Measurements from ENCODE around the gene TOR2A.
"Not testable (repeated sequence)": the region's sequence is repeated elsewhere in the genome, so short reads cannot be mapped to it uniquely, and the experiment has no call there.

The TOR2A gene

DNA sequence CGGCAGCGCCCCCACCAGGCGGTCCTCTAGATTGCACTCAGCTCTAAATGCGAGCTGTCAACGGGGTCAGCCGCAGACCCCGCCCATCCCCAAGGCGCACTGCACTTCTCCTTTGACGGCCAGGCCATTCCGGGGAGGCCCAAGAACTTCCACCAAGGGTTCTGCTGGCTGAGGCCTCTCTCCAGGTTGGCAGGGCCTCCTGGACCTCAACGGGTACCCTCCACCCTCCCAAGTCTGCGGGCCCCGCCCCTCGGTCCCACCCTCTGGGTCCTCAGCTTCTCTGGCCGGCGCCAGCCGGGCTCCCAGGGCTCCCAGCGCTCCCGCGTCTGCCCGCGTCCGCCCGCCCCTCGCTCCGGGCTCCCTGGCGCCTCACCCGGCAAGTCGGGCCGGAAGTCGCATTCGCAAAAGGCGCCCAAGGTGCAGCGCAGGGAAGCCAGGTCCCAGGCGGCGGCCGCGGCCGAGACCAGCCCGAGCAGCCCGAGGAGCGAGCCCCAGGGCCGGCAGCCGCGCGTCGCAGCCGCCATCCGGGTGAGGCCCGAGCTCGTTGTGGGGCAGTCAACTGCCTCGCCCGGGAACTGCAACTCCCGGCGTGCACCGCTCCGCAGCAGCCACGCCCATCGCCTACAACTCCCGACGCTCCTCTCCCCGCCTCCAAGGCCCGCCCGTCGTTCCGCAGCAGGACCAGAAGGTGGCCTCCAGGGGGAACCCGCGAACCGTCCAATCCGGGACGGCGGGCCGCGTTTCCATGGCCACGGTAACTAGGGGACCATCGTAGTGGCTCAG, at the start of gene TOR2A:
TOR2A (minus strand) TSS at position 548 of the 783 bp plus-strand sequence; CDS start at position 524, 24 bp downstream.
- DNase-seq (ENCODE audit: low spot score) = peak; percentile 99

DNA sequence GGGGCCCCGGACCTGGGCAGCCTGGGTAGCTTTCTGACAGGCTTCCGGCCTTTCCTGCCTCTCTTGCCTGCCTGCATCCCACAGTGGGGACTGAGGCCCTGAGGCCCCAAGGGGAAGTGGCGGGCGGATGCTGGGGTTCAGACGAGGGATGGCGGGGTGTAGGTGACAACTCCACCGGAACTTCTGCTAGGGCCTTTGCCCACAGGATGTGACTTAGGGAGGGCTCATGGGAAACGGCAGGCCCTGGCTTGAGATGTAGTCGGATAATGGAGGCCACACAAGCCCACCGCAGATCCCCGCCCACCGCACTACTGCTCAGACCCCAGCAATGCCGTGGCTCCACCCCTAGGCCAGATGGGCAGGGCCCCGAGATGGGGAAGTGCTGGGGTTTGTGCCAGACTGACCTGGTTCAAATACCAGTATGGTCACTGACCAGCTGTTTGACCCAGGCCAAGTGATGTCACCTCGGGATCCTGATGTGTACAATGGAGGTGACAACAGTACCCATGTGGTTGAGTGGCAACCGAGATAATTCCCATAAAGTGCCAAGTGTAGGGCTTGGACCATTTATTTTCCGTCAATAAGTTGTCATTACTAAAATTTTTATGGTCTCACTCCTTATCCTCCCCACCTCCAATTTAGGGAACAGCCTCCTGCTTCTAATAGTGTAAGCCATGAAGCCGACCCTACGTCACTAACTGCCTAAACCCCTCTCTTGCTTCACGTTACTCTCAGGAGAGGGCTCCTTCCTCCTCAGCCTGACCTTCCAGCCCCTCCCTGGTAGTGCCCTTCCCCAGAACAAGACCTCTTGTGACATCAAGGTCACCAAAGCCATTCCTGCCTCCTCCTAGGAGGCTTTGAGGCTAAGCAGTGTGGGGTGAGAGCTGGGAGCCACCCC, 48.3 kb upstream of the TOR2A start:
- no peak for DNase-seq (ENCODE audit: low spot score)

DNA sequence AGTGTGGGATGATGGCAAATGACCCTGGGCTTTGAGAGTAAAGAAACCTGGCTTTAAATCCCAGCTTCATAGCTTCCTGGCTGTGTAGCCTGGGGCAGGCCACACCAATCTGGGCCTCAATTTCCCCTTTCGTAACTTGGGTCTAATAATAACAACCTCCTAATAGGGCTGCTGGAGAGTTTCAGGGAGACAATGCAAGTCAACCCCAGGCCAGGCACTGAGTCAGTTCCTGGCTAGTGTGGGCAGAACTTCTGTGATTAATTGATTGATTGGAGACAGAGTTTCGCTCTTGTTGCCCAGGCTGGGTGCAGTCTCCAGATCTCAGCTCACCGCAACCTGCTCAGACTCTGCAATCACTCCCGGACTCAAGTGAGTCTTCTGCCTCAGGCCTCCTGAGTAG, 46.7 kb upstream of the TOR2A start:
- DNase-seq (ENCODE audit: low spot score) = no peak

DNA sequence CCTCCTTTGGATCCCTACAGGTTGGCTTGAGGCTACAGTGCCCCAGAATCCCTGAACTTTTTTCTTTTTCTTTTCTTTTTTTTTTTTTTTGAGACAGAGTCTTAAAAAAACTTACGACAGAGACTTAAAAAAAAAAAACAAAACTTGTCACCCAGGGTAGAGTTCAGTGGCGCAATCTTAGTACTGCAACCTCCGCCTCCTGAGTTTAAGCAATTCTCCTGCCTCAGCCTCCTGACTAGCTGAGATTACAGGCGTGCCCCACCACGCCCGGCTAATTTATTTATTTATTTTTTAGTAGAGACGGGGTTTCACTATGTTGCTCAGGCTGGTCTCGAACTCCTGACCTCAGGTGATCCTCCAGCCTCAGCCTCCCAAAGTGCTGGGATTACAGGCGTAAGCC, 45.8 kb upstream of the TOR2A start:
- not testable (repeated sequence) for DNase-seq (ENCODE audit: low spot score)

DNA sequence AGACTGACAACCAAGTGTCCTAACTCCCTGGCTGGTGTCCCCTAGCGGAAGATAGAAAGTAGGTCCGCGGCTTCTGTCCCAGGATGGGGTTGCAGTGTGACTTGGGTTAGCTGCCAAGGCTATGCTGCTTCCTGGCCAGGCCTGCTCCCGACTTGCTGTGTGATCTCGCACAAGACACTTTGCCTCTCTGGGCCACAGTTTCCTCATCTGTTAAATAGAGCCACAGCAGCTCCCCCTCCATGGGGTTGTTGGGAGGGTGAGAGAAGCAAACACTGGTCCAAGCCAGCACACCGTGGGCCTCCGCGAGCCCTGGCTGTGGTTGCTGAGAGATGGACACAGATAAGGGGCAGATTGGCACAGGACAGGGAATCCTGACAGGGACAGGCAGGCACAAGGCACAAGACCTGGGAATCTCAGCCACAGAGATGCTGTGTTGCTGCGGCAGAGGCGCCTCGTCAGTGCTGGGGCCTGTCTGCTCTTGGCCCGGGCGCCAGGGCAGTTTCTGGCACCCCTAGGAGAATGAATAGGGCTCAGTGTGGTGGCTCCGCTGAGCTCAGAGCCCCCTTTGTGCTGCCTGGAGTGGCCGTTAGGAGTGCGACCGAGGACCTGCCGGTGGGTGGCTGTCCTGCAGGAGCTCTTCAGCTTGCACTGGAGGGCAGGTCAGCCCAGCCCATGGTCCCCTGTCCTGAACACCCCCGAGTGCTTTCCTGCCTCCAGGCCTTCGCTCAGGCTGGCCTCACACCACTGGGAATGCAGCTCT, 45.2 kb upstream of the TOR2A start:
- DNase-seq (ENCODE audit: low spot score) = no peak

DNA sequence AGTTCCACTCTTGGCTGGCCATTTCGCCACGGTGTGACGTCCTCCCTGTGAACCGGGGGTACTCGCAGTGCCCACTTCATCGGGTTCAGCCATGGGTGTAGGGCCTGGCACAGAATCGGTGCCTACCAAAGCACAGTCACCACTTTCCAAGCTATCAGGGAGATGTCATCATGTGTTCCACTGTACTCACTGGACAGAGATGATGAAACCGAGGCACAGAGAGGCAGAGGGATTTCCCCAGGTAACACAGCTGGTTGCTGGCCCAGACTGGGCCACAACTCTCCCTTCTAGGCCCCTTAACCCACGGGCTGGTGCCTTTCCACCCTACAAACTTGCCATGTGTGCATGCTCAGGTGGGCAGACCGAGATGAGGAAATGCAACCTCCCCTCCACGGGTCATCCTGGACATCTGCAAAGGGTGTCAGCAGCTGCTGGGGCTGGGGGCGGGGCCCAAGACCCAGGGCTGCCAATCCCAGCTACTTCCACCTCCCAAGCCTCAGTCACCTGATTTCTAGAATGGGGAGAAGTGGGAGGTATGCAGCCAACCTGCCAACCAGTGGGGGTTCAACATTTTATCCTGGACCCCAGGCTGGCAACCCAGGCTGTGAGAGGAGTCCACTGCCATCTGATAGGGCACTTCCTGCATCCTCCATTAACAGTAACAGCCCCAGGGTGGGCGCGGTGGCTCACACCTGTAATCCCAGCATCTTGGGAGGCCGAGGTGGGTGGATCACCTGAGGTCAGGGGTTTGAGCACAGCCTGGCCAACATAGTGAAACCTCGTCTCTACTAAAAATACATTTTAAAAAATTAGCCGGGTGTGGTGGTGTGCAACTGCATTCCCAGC, 44.3 kb upstream of the TOR2A start:
- no peak for DNase-seq (ENCODE audit: low spot score)

DNA sequence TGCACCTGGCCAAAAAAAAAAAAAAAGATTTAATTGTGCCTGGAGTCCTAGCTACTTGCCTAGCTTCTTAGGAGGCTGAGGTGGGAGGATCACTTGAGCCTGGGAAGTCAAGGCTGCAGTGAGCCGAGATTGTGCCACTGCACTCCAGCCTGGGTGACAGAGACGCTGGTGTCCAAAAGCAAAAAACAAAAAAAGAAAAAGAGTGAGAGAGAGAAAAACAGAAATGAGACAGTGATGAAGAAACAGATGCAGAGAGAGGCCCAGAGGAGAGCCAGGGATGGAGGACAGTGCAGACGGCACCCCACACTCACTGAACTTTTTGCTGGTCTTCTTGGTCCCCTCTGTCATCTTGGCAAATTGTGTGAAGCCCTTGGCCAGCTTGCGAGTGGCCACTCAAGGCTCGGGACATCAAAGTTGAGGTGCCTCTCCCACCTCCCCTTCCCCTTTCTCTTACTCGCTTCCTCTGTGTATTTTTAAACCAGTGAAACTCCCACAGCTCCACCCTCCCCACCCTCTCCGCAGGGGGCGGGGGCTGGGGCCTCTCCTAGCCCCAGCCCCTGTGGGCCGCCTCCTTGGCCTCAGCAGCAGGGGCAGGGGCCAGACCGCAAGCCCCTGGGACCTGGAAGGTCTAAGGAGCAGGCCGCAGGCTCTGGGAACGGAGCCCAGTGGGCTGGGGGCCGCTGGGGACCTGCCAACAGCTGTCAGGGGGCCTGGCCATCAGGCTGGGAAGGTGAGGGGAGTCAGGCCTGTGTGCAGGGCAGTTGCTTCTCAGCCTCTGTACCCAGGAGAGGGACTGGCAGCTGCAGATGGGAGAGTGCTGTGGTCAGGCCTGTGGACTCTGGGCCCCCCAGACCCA, 43.4 kb upstream of the TOR2A start, which contains the start of gene SH2D3C:
SH2D3C (minus strand) TSS at position 387 of the 856 bp plus-strand sequence; CDS start at position 348, 39 bp downstream.
- DNase-seq (ENCODE audit: low spot score) = no peak

DNA sequence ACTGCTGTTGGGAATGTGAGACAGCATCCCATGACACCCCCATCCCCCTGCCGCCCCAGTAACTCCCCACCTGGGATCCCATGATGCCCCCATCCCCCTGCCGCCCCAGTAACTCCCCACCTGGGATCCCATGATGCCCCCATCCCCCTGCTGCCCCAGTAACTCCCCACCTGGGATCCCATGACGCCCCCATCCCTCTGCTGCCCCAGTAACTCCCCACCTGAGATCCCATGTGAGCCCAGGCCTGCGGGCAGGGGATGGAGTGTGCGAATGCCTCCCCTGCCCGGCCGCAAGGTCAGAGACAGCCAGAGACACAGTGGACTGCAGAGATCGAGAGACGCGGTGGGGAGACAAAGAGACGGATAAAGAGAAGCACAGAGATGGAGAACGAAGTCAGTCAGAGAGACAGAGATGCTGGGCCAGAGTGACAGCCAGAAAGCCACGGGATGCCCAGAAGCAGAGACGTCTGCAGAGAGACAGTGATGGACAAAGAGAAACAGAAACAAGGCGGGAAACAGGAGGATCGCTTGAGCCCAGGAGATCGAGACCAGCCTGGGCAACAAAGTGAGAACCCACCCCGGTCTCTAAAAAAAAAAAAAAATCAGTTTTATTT, 42.4 kb upstream of the TOR2A start:
- DNase-seq (ENCODE audit: low spot score) = no peak

DNA sequence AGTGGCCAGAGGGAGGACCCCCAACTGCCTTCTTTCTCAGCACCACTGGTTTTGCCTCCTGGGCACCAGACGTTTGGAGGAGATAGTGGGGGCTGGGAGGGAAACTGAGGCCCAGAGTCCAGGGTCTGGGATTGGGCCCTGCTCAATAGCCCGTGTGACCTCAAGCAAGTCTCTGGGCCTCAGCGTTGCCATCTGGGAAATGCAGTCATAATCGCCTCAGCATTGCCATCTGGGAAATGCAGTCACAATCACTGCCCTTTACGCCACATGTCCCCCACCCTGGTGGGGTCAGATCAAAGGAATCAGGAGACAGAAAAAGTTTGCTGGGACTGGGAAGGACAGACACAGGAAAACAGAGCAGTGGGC, 41.8 kb upstream of the TOR2A start:
- no peak for DNase-seq (ENCODE audit: low spot score)

DNA sequence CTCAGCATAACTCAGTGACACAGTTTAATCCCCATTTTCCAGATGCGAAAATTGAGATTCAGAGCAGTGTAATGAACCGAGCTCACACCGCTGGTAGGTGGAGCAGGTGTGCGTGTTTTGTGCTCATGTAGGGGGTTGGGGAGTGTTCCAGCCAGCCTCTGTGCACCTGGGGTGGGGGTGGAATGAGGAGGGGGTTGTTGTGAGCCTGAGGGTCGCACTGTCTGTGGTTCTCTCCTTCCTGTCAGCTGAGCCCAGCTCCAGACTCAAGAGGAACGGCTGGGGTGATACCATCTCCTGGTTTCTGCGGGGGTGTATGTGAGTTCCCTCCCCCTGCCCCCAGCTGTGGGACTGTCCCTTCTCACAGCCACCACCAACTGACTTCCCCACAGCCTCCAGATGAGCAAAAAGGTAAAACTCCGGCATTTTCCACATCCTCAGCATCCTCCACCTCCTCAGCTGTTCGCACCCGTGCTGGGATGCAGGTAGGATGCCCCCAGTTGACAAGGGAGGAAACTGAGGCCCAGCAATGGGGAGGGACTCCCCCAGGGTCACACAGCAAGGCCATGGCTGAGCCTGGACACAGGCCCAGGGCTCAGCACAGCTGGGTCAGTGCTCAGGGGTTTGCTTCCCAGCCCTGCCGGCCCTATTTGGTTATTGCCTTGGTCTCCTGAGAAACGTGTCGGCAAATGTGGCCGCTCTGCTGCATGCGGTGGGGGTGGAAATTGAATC, 41.3 kb upstream of the TOR2A start:
- DNase-seq (ENCODE audit: low spot score) = no peak

DNA sequence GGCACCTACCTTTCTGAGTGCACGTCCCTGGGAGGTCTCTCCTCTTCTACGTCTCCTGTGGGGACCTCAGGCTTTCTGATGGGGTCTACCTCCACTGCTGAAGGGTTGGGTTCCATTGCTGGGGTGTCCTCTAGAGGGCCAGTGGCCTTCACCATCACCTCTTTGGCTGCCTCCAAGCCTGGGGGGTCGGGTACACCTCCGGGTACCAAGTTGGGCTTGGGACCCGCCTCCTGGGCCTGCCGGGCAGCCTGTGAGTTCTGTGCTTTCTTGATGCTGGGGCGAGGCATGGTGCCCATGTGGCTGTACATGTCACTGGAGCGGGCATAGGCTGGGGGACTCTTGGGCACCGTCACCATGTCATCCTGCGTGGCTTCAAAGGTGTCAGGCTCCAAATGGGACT, 38.9 kb upstream of the TOR2A start:
- DNase-seq (ENCODE audit: low spot score) = no peak

DNA sequence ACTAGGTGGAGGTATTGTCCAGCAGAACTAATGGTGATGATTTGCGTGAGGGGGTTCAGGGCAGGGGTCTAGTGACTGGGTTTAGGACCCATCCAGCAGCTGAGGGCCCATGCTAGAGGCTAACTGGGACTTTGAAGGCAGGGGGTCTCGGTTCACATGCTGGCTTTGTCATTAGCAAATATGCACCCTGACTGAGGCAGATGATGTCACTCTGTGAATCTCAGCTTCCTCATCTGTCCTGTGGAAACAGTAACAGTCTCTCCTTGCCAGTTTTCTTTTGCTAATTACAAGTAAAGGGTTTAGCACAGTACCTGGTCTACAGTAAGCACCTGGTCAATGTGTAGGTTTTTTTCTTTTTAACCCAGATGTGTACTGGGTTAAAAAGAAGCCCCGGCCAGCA, 38.2 kb upstream of the TOR2A start:
- no peak for DNase-seq (ENCODE audit: low spot score)

DNA sequence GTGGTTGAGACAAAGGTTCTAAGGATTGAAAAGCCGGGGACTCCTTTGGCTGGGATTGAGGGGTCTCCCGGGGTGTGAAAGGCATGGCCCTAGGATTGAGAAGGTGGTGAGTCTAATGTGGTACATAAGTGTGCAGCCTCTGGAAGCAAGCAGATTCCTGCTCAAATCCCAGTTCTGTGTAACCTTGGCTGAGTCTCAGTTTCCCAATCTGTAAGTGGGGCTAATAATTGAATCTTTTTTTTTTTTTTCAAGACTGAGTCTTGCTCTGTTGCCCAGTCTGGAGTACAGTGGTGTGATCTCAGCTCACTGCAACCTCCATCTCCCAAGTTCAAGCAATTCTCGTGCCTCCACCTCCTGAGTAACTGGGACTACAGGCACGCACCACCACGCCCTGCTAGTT, 37.5 kb upstream of the TOR2A start:
- no peak for DNase-seq (ENCODE audit: low spot score)

DNA sequence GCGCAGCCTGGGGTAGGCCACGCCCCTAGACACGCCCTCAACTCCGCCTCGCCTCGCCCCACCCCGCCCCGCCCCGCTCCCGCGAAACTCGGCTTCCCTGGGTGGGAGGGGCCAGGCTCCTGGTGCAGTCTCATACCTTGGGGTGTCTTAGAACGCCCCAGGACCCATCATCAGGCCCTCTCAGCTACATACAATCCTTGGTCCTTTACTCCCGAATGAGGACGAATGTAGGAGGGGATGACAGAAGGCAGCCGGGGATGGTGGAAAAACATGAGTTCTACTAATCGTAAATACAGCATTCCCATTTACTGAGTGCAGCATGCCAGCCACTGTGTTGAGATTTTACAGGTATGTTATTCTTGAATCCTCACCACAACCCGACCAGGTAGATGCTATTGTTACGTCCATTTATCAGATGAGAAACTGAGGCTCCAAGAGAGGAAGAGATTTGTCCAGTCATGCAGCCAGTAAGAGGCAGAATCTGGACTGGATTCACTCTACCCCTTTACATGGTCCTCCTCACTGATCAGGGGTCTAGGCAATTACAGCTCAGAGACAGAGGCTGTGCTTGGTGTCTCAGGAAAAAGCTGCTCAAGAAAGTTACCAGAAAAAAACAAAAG, 36.6 kb upstream of the TOR2A start:
- DNase-seq (ENCODE audit: low spot score) = no peak

DNA sequence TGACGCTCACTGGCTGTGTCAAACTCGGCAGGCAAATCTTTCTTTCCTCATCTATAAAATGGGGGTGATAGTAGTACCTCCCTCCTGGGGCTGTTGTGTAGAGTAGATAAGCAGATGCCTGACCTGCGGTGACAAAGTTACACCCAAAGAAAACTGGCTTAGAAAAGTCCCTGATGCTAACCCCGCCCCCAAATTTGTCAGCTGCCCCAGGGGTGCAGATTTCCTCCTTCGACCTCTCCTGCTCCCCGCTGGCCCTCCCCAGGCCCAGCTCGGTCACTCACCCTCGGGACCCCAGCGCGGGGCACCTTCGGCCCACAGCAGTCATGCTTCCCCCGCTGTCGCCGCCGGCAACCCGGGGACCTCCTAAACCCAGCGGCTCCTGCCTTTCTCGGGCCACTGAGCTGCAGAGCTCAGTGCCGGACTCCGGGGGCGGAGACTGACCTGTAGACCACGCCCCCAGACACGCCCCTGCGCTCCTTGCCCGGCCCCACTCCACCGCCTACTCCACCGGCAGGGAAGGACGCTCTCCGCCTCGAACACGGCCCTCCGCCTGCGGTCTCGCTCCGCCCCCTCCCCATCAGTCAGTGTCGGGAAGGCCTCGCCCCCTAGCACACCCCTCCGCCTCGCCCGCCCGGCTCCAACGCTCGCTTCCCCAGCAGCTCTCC, 35.9 kb upstream of the TOR2A start:
- peak; percentile 99 for DNase-seq (ENCODE audit: low spot score)

DNA sequence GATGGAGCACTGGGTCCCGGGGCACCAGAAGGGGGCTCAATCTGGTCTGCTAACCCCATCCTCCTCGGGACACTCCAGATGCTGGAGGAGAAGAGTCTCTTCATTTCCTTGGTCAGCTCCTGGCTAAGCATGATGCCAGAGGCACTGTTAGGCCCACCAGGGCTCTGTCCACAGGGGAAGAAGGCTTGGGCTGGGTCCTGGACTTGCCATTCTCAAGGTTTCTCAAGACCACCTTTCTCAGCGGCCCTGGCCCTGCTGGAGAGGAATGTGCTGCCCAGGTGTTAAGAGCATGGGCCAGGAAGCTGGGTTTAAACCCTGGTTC, 35.5 kb upstream of the TOR2A start:
- DNase-seq (ENCODE audit: low spot score) = no peak

DNA sequence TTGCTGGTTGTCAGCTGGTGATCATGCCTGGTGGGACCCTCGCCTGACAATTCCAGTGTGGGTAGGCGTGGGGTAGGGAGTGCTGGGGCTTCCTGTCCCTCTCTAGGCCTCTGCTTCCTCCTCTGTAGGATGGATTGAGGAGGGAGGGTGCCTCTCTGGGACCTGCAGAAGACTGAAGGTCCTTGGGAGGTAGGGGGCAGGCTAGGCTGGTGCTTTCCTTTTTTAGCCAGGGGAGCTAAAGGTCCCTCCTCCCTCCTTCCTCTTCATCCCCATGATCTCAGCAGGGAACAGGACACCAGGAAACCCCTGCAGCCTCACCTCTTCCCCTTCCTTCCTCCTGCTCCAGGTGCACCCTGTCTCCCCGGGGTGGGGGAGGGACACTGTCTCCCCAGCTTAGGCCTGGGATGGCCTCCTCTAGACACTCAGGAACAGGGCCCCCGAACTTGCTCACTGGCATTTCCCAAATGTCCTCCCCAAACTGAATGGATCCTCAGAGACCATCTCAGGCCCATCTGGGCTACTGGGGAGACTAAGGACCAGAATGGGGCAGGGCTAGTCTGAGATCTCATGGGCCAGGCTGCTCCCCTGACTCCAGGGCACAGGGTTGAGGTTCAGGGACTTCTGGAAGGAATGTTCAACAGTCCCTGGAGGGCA, 35.0 kb upstream of the TOR2A start:
- no peak for DNase-seq (ENCODE audit: low spot score)

DNA sequence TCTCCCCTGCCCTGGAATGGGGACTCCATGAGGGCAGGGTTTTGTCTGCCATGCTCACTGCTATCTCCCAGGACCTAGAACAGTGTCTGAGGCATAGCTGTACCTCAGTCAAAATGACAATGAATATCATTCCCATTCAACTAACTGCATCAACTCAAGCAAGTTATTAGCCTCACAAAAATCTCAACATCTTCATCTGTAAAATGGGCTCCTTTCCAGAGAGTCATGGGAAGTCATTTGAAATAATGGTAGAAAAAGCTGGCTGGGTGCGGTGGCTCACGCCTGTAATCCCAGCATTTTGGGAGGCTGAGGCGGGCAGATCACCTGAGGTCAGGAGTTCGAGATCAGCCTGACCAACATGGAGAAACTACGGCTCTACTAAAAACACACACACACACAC, 34.0 kb upstream of the TOR2A start:
- no peak for DNase-seq (ENCODE audit: low spot score)

All from COLO829 (cell line).